Fibroblast of gingiva (primary cell): ENCODE measurements around the gene ZNF619.
A peak's percentile ranks its signal among the peaks of the same experiment; 100 is the strongest.
"Not testable (repeated sequence)": the region's sequence is repeated elsewhere in the genome, so short reads cannot be mapped to it uniquely, and the experiment has no call there.

Experiments used
- DNase-seq: peaks from one replicate; pipeline ENCODE4 v3.0.0-alpha.2; 2011; ENCODE audit warnings: low read depth

ZNF619 gene

GRCh38 chr3:40476478-40477470 lies at the start of gene ZNF619:
Gene ZNF619 (plus strand): TSS chr3:40477122. CDS start chr3:40477980, 858 bp downstream.
- peak; percentile 79 for DNase-seq

- DNase-seq = no peak
Measured at GRCh38 chr3:40432793-40433192, 44.1 kb upstream of the ZNF619 start.

GRCh38 chr3:40437889-40438288 lies 39.0 kb upstream of the ZNF619 start:
- DNase-seq = no peak

GRCh38 chr3:40445062-40445461 lies 31.9 kb upstream of the ZNF619 start:
- DNase-seq = no peak

- no peak for DNase-seq
Measured at GRCh38 chr3:40445880-40446279, 31.0 kb upstream of the ZNF619 start.

GRCh38 chr3:40450438-40450837 lies 26.5 kb upstream of the ZNF619 start:
- no peak for DNase-seq

- DNase-seq = no peak
Measured at GRCh38 chr3:40451551-40451950, 25.4 kb upstream of the ZNF619 start.

- DNase-seq = no peak
Measured at GRCh38 chr3:40452057-40452456, 24.9 kb upstream of the ZNF619 start.

GRCh38 chr3:40452562-40452875 lies 24.4 kb upstream of the ZNF619 start:
- DNase-seq = no peak

- peak; percentile 98 for DNase-seq
Measured at GRCh38 chr3:40452876-40453730, 23.8 kb upstream of the ZNF619 start.

GRCh38 chr3:40453933-40454332 lies 23.0 kb upstream of the ZNF619 start:
- DNase-seq = no peak

- no peak for DNase-seq
Measured at GRCh38 chr3:40455328-40455727, 21.6 kb upstream of the ZNF619 start.

- no peak for DNase-seq
Measured at GRCh38 chr3:40456279-40456939, 20.5 kb upstream of the ZNF619 start.

GRCh38 chr3:40456940-40457823 lies 19.7 kb upstream of the ZNF619 start, which contains the start of gene RPL14:
Gene RPL14 (plus strand): TSS chr3:40457339. CDS start chr3:40457472, 133 bp downstream.
- peak; percentile 97 for DNase-seq

GRCh38 chr3:40458473-40458872 lies 18.4 kb upstream of the ZNF619 start:
- no peak for DNase-seq

- DNase-seq = not testable (repeated sequence)
Measured at GRCh38 chr3:40460481-40460880, 16.4 kb upstream of the ZNF619 start.

- no peak for DNase-seq
Measured at GRCh38 chr3:40461161-40461560, 15.8 kb upstream of the ZNF619 start.

GRCh38 chr3:40462838-40463237 lies 14.1 kb upstream of the ZNF619 start:
- not testable (repeated sequence) for DNase-seq

- no peak for DNase-seq
Measured at GRCh38 chr3:40463579-40463978, 13.3 kb upstream of the ZNF619 start.

- no peak for DNase-seq
Measured at GRCh38 chr3:40464339-40465110, 12.4 kb upstream of the ZNF619 start.

- no peak for DNase-seq
Measured at GRCh38 chr3:40465111-40465407, 11.9 kb upstream of the ZNF619 start.
